ENCODE results near the gene ZMIZ1.
A peak's percentile ranks its signal among the peaks of the same experiment; 100 is the strongest.

The ZMIZ1 gene

DNA sequence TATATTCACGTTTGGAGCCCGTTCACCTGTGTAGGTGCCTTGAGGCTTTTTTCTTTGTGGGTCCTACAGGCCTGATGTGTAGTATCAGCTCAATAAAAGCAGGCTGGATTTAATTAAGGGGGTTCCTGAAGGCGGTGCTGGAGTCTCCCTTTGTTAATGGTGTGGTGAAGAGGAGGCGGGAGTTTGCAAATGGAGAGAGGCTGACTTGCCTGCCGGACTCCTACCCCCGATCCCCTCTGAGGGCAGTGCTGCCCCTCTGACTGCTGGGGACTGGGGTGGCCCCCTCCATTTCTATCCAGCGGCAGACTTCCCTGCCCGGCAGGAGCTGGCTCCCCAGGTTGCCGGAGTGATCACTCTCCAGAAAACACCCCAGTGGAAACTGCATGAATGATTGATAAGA is 45.1 kb downstream of the ZMIZ1 start:
- H3K36me3 ChIP-seq, result peaks cover 47% of the 10 kb centered on the region
- H3K9ac ChIP-seq, result peak overlapping the region; percentile 72
- peaks cover 99% of the 10 kb centered on the region for H4K20me1 ChIP-seq
- H3K4me1 ChIP-seq, result peaks cover 100% of the 10 kb centered on the region
- H3K9me3 ChIP-seq, result no peaks in the 10 kb centered on the region
- peak overlapping the region; percentile 41 for H3K4me3 ChIP-seq
- H3K27ac ChIP-seq, result peak overlapping the region; percentile 84
- no peak for TF ChIP-seq Cebpa-rat (IDR thresholded peaks at IDR 0.05)
- H3K27me3 ChIP-seq, result no peaks in the 10 kb centered on the region
- H3K4me2 ChIP-seq, result peak overlapping the region; percentile 85

DNA sequence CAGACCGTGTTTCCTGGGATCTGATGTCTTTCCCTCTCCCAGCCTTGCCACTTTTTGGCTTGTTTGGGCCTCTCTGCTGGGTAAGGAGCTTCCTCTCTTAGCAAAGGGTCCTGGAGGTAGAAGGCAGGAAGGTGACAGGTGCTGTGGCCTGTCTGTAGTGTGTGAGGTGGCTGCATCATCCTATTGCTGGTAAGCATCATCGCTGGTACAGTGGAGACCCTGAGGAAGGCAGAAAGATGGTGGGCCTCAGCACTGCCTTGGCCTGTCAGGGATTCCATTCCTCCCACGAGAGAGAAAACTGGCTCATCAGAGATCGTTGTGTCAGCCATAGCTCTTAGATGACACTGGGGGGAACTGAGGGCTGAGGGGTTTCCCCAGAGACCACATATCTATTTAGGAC is 46.5 kb downstream of the ZMIZ1 start:
- H3K27ac ChIP-seq, result peak overlapping the region; percentile 58
- peak overlapping the region; percentile 59; the same call in 1 of the 2 replicates for H3K9ac ChIP-seq
- TF ChIP-seq Cebpa-rat (IDR thresholded peaks at IDR 0.05), result no peak
- H3K4me3 ChIP-seq, result no peak overlapping the region; the same call in 1 of the 2 replicates
- no peaks in the 10 kb centered on the region for H3K27me3 ChIP-seq
- no peaks in the 10 kb centered on the region for H3K9me3 ChIP-seq
- peaks cover 95% of the 10 kb centered on the region for H3K4me1 ChIP-seq
- peaks cover 99% of the 10 kb centered on the region for H4K20me1 ChIP-seq
- H3K36me3 ChIP-seq, result peaks cover 56% of the 10 kb centered on the region
- peak overlapping the region; percentile 85 for H3K4me2 ChIP-seq

DNA sequence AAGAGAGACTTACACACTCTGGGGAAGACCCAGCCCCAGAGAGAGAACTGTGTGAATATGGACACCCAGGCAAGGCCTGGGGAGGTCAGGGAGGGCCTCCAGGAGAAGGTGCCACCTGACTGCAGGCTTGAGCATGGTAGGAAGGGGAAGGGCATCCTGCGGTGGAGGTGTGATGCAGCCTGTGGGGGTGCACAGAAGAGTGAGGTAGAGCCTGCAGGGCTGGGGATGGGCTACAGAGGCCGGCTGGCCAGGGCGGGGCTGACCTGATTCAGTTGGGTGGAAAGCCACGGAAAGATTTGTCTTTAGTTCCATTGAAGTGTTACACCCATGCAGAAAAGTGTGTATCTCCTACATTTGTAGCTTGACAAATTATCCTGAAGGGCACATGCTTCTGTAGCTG is 47.6 kb downstream of the ZMIZ1 start:
- no peak for TF ChIP-seq Cebpa-rat (IDR thresholded peaks at IDR 0.05)
- no peaks in the 10 kb centered on the region for H3K27me3 ChIP-seq
- H3K4me3 ChIP-seq, result peak overlapping the region; percentile 2; the same call in 1 of the 2 replicates
- peak overlapping the region; percentile 85 for H3K4me2 ChIP-seq
- peaks cover 96% of the 10 kb centered on the region for H4K20me1 ChIP-seq
- H3K36me3 ChIP-seq, result peaks cover 56% of the 10 kb centered on the region
- H3K9me3 ChIP-seq, result no peaks in the 10 kb centered on the region
- H3K9ac ChIP-seq, result peak overlapping the region; percentile 59; the same call in 1 of the 2 replicates
- peak overlapping the region; percentile 58 for H3K27ac ChIP-seq
- peaks cover 93% of the 10 kb centered on the region for H3K4me1 ChIP-seq

DNA sequence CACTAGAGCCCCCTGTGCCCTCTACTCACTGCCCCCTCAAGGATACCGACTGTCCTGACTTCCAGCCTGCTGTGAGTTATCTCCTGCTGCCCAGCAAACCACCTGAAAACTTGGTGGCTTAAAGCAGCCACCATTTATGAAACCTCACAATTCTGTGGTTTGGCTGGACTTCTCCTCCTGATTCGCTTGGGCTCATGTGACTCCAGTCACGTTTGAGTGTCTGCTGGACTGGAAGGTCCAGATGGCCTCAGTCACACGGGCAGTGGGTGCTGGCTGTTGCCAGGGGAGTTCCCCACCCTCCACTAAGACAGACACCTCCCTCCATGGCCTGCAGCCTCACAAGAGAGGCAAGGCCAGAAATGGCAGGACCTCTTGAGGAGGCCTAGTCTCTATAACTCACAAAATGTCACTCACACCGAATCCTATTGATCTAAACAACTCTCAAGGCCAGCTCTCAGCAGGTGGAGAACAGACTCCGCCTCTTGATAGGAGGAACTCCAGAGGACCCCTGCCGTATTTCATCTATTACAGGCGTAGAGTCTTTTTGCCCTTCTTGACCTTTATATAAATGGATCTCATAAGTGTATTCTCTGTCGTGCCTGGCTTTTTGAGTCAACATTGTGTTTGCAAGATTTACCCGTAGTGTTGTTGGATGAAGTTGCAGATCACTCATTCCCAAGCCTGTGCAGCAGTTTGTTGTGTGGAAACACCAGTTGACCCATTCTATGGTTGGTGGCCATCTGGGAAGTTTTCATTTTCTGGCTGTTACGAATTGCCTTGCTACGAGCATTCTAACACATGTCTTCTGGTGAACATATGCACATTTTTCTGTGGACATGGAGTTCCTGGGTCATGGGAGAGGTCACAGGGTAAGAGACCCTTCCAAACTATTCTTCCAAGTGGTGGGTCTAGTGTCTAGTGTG is 48.3 kb downstream of the ZMIZ1 start:
- H3K4me1 ChIP-seq, result peaks cover 92% of the 10 kb centered on the region
- H3K9ac ChIP-seq, result peak overlapping the region; percentile 59; the same call in 1 of the 2 replicates
- H3K4me2 ChIP-seq, result peak overlapping the region; percentile 85
- peaks cover 56% of the 10 kb centered on the region for H3K36me3 ChIP-seq
- H3K27ac ChIP-seq, result peak overlapping the region; percentile 58
- H4K20me1 ChIP-seq, result peaks cover 96% of the 10 kb centered on the region
- no peaks in the 10 kb centered on the region for H3K9me3 ChIP-seq
- no peaks in the 10 kb centered on the region for H3K27me3 ChIP-seq
- H3K4me3 ChIP-seq, result no peak overlapping the region
- no peak for TF ChIP-seq Cebpa-rat (IDR thresholded peaks at IDR 0.05)

DNA sequence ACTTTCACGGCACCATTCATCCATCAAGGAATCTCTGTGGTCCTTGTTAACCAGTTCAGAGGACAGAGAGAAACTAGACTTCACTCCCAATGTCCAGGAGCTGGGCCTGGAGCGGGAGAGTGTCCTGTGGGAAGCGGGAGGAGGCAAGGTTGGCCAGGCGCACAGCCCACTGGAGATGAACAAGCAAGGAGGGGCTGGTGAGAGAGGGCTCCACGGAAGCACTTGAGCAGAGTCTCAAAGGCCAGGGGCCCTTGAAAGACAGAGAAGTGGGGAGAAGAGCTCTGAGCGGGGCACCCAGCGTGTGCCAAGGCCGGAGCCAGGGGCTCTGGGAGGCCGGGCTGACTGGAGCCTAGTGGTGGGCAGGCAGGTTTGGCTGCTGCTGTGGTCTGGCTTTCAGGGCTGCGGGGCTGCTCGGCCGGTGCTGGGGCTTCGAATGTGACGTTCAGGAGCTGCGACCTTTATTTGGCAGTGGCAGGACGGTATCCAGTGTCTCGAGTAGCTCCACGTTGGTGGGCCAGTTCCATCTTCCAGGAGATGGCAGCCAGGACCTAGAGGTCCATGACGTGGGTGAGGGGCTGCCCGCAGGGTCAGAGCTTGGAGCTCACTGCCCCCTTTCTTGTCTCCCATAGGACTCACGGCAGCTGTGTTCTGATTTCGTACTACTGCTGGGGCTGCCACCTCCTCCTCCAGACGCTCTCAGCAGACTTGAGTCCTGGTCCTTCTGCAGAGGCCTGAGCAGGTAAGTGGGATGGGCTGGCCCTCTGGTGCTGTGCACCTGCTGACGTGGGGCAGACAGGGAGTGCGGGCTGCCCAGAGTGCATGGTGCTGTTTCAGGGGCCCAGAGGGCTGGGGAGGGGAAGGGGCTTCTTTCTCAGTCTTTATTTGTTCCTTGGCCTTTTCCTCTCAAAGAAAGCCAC is 49.8 kb downstream of the ZMIZ1 start:
- no peak overlapping the region for H3K4me3 ChIP-seq
- peak overlapping the region; percentile 58 for H3K27ac ChIP-seq
- H3K9me3 ChIP-seq, result no peaks in the 10 kb centered on the region
- TF ChIP-seq Cebpa-rat (IDR thresholded peaks at IDR 0.05), result no peak
- peak overlapping the region; percentile 40; the same call in 1 of the 2 replicates for H3K9ac ChIP-seq
- peaks cover 96% of the 10 kb centered on the region for H4K20me1 ChIP-seq
- H3K36me3 ChIP-seq, result peaks cover 68% of the 10 kb centered on the region
- peaks cover 92% of the 10 kb centered on the region for H3K4me1 ChIP-seq
- peak overlapping the region; percentile 85 for H3K4me2 ChIP-seq
- no peaks in the 10 kb centered on the region for H3K27me3 ChIP-seq

DNA sequence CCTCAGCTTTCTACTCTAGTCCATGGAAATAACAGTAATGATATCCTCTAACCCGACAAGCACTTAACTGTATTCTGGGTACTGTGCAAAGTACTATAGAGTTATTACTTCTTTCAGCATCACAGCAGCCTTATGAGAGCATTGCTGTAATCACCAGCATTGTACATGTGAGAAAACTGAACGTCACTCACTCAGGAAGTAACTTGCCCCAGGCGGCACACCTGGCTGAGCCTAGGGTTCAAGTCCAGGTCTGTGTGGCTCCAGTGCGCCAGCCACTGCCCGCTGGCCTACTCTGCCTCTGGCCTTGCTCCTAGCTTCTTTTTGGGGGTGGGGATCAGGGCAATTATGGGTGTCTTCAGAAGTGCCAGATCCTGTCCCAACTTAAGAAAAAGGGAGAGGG is 50.5 kb downstream of the ZMIZ1 start:
- no peak overlapping the region for H3K9ac ChIP-seq
- H3K27ac ChIP-seq, result peak overlapping the region; percentile 58; the same call in 1 of the 2 replicates
- no peaks in the 10 kb centered on the region for H3K27me3 ChIP-seq
- H3K4me2 ChIP-seq, result no peak overlapping the region
- H3K4me3 ChIP-seq, result no peak overlapping the region
- H4K20me1 ChIP-seq, result peaks cover 96% of the 10 kb centered on the region
- no peak for TF ChIP-seq Cebpa-rat (IDR thresholded peaks at IDR 0.05)
- peaks cover 92% of the 10 kb centered on the region for H3K4me1 ChIP-seq
- H3K9me3 ChIP-seq, result no peaks in the 10 kb centered on the region
- H3K36me3 ChIP-seq, result peaks cover 76% of the 10 kb centered on the region

DNA sequence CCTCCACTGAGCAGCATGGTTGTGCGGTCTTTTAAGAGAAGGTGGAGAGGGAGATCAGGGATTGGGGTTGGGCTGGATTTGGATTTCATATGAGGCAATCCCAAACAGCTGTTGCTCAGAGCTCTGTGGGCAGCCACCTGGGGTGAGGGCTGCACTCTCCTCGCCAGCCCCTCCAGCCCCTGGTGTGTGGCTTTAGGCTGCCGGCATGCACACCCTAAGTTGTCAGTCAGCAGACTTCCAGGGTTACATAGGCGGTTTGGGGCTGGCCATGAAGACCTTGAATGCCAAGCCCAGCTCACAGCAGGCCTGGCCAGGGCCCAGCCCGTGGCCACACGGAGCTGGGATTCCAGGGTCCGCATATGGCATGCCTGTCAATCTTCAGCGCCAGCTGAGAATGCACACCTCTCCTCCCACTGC is 54.8 kb downstream of the ZMIZ1 start:
- Histone ChIP-seq H3K36me3 (peaks cover 100% of the 10 kb centered on the region), H3K27me3 (no peaks in the 10 kb centered on the region), H3K4me2 (peak overlapping the region; percentile 14; the same call in 1 of the 2 replicates), H3K9ac (peak overlapping the region; percentile 19; the same call in 1 of the 2 replicates), H3K4me3 (no peak overlapping the region), H3K9me3 (no peaks in the 10 kb centered on the region), H3K27ac (peak overlapping the region; percentile 49), H3K4me1 (peaks cover 90% of the 10 kb centered on the region), H4K20me1 (peaks cover 97% of the 10 kb centered on the region)
- no peak for TF ChIP-seq Cebpa-rat (IDR thresholded peaks at IDR 0.05)

DNA sequence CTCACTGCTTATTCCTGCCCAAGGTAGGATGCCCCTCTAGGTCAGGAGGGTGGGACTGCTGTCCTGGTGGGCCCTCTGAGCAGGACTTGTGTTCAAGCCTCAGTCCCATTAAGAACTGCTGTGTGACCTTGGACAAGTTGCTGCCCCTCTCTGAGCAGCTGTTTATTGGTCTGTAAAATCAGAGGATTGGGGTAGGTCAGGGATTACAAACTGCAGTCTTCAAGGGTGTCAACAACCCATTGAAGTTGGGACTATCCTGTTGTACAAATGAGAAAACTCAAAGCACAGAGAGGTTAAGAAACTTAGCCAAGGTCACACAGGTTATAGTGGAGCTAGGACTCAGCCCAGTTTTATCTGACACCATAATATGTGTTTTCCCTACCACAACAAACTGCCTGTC is 55.3 kb downstream of the ZMIZ1 start:
- Histone ChIP-seq H3K9ac (no peak overlapping the region), H3K27me3 (no peaks in the 10 kb centered on the region), H3K4me1 (peaks cover 90% of the 10 kb centered on the region), H3K27ac (peak overlapping the region; percentile 49; the same call in 1 of the 2 replicates), H3K4me2 (0 out of 2 replicates have a peak overlapping the region, but pooled peaks have one; percentile 8), H3K4me3 (no peak overlapping the region), H4K20me1 (peaks cover 96% of the 10 kb centered on the region), H3K36me3 (peaks cover 96% of the 10 kb centered on the region), H3K9me3 (no peaks in the 10 kb centered on the region)
- TF ChIP-seq Cebpa-rat (IDR thresholded peaks at IDR 0.05), result no peak

DNA sequence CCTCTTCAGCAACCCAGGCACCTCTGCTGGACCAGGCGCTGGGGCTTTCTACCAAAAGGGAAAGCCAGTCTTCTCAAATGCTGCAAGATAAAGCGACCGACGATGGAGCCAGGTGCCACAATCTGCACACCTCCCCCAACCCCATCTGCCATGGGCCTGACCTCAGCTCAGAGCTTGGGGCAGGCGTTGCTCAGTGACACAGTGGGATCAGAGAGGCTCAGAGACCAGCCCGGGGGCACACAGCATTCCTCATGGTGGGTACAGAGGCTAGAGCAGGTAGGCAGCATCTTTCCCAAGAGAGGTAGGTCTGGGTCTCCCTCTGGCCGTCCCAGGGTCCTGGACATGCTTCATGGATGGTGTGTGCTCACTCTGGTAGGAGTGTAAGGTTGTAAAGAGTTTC is 56.3 kb downstream of the ZMIZ1 start:
- Histone ChIP-seq H3K9me3 (no peaks in the 10 kb centered on the region), H3K4me1 (peaks cover 93% of the 10 kb centered on the region), H3K4me2 (no peak overlapping the region), H3K36me3 (peaks cover 88% of the 10 kb centered on the region), H3K4me3 (no peak overlapping the region), H3K9ac (0 out of 2 replicates have a peak overlapping the region, but pooled peaks have one; percentile 6), H3K27me3 (no peaks in the 10 kb centered on the region), H4K20me1 (peaks cover 93% of the 10 kb centered on the region), H3K27ac (0 out of 2 replicates have a peak overlapping the region, but pooled peaks have one; percentile 26)
- TF ChIP-seq Cebpa-rat (IDR thresholded peaks at IDR 0.05), result no peak

Measured in BLaER1 (cell line).